Measurements from ENCODE around the gene PRR16.

Gene PRR16

GRCh38 chr5:120436996-120437395 is 27.1 kb upstream of the PRR16 start:
- no peak for DNase-seq (ENCODE audit: low spot score)
- no peak overlapping the region for H3K4me3 ChIP-seq
- no peak for TF ChIP-seq CTCF (IDR thresholded peaks at IDR 0.05)
- H3K27ac ChIP-seq, result no peak overlapping the region

- no peak for DNase-seq (ENCODE audit: low spot score)
- TF ChIP-seq CTCF (IDR thresholded peaks at IDR 0.05), result no peak
- H3K27ac ChIP-seq, result no peak overlapping the region
- no peak overlapping the region for H3K4me3 ChIP-seq
These were observed 21.4 kb upstream of the PRR16 start for GRCh38 chr5:120442694-120443093.

GRCh38 chr5:120443607-120444006 is 20.5 kb upstream of the PRR16 start:
- Histone ChIP-seq H3K4me3 (no peak overlapping the region), H3K27ac (no peak overlapping the region)
- TF ChIP-seq CTCF (IDR thresholded peaks at IDR 0.05), result no peak
- no peak for DNase-seq (ENCODE audit: low spot score)

GRCh38 chr5:120446068-120446492 is 18.0 kb upstream of the PRR16 start:
- TF ChIP-seq CTCF (IDR thresholded peaks at IDR 0.05), result no peak
- Histone ChIP-seq H3K27ac (peak overlapping the region; percentile 52 to 68), H3K4me3 (no peak overlapping the region)
- no peak for DNase-seq (ENCODE audit: low spot score)

- Histone ChIP-seq H3K4me3 (no peak overlapping the region), H3K27ac (no peak overlapping the region)
- no peak for DNase-seq (ENCODE audit: low spot score)
- TF ChIP-seq CTCF (IDR thresholded peaks at IDR 0.05), result no peak
These were observed 17.2 kb upstream of the PRR16 start for GRCh38 chr5:120446901-120447300.

- H3K27ac ChIP-seq, result no peak overlapping the region
- no peak for TF ChIP-seq CTCF (IDR thresholded peaks at IDR 0.05)
- H3K4me3 ChIP-seq, result no peak overlapping the region
- no peak for DNase-seq (ENCODE audit: low spot score)
These were observed 16.3 kb upstream of the PRR16 start for GRCh38 chr5:120447706-120448239.

GRCh38 chr5:120449501-120449900 is 14.6 kb upstream of the PRR16 start:
- H3K27ac ChIP-seq, result no peak overlapping the region
- DNase-seq (ENCODE audit: low spot score), result no peak
- TF ChIP-seq CTCF (IDR thresholded peaks at IDR 0.05), result no peak

More at GRCh38 chr5:120449501-120449900, 14.6 kb upstream of the PRR16 start:
- no peak overlapping the region for H3K4me3 ChIP-seq

All from coronary artery (tissue), 2 donors.